Measurements from ENCODE around the gene DLGAP1.

The DLGAP1 gene

GRCh38 chr18:3581890-3582289 lies 873.2 kb downstream of the DLGAP1 start:
- in situ Hi-C loops (cut with HindIII; ENCODE audit: low sequenced_read_pairs): loop anchor here (10.0 kb wide), 1 partner anchor 127 kb away; the partner anchor contains the start of gene TGIF1

DNA sequence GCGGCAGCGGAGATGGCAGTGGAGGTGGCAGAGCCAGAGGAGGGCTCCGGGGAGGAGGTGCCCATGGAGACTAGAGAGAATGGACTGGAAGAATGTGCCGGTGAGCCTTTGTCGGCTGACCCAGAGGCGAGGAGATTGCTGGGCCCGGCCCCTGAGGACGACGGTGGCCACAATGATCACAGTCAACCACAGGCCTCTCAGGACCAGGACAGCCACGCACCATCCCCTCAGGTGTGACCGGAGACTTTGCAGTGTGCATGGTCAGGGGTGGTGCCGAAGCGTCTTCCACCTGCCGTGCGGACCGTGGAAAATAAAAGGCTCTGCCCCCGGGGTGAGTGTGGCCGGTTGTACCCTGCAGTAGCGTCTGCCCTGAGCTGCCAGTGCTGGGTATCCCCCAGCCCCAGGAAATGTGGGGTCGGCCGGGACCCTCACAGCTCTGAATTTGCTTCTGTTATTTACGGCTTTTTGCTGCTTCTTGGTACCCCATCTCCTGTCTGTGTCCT lies 874.5 kb downstream of the DLGAP1 start:
- in situ Hi-C loops (cut with HindIII; ENCODE audit: low sequenced_read_pairs): loop anchor here (10.0 kb wide), 1 partner anchor 126 kb away; the partner anchor contains the start of gene TGIF1

GRCh38 chr18:3579701-3580100 lies 875.4 kb downstream of the DLGAP1 start:
- in situ Hi-C loops (cut with HindIII; ENCODE audit: low sequenced_read_pairs): loop anchor here (10.0 kb wide), 1 partner anchor 125 kb away; the partner anchor contains the start of gene TGIF1

DNA sequence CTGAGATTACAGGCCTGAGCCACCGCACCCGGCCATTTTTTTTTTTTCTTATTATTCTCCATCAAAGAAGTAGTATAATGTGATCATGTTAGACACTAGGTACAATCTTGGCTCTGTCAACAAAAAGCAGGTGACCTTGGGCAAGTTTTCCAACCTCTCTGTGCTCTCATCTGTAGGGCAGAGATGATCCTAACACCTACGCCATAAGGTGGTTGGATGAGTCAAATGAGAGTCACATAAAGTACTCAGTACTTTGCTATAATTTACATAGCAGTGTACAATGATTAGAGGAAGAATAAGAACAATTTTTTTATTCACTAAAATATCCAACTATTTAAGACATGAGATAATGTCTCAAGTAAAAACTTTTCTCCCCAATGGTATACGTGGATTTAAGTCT lies 876.5 kb downstream of the DLGAP1 start:
- in situ Hi-C loops (cut with HindIII; ENCODE audit: low sequenced_read_pairs): no loop called here

DNA sequence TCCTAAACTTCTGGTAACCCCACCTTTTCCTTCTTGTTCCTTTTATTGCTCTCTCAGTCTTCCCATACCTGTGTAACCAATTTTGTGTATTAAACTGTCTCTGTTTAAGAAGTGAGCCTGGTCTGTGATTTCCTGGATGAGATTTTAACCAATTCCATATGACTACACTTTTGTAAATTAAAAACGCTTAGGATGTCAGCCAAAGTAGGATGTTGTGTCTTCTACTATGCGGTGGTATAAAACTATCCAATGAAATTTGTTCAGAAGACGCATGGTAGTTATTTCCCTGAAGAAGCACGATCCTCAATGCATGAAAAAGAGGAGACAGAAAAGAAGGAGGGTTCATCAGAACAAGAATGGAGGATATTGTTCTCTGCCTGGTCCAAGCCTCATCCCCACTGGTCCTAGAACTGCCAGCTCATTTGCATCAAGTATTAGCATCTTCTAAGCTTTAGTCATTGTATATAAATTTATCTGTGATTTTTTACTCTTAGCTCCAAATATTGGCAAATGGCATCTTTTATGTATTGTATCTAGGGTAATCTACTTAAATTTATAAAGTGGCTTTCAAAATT lies 877.7 kb downstream of the DLGAP1 start:
- in situ Hi-C loops (cut with HindIII; ENCODE audit: low sequenced_read_pairs): no loop called here

DNA sequence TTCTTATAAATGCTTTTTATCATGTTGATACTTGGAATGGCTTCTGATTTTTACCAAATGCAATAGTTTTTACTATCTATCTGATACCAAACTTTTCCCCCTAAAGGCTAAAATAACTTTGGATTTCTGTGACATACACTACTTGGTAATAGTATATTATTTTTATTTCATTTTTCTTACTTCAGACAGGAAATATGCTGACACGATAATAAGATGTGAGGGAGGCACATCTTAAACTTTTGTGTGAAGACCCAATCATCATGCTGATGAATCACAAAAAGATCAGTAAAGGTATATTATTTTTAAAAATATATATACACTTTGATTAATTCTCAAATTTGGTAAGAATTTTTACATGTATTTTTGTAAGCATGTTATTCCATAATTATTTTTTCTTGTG lies 882.3 kb downstream of the DLGAP1 start:
- in situ Hi-C loops (cut with HindIII; ENCODE audit: low sequenced_read_pairs): no loop called here

DNA sequence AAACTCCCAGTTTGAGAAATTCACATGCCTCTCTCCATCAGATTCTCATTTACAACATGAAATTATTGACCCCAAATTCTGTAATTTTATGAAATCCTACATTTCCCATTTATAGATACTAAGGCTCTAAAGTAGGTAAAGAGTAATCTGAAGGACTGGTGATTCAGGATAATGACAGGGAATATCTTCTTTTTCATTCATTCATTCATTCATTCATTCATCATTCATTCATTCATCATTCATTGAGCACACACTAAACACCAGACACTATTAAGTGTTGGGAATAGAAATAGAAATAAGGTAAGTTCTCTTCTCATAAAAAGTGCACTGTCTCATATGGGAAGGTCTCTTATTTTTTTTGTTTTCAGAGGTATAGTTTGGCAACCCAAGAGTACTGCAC lies 888.3 kb downstream of the DLGAP1 start:
- in situ Hi-C loops (cut with HindIII; ENCODE audit: low sequenced_read_pairs): no loop called here

GRCh38 chr18:3560755-3561154 lies 894.4 kb downstream of the DLGAP1 start:
- in situ Hi-C loops (cut with HindIII; ENCODE audit: low sequenced_read_pairs): no loop called here

DNA sequence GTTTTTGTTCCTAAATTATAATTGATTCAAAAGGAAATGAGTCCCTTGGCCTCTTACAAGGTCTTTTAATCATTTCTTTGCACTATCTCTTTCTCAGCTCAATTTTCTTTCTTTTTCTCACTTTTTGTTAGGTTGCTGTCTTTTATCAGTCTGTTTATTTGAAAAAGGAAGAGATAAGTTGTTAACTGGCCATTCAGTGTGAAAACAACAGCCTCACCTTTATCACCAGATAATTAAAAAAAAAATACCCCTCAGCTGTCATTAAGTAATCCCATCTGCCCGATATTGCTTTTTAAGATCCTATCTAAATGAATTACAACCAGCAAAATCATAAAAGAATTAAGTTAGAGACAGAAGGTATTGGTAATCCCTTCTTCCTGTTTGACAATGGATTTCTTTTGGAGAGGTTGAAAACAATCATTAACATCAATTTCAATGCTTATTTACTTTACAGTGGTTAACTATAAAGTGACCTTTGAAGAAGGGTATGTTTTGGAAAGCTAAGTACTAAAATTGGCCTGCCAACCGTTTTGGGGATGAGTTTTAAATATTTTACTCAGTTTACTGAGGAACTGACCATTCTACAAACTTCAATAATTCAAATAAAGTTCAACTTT lies 900.2 kb downstream of the DLGAP1 start:
- in situ Hi-C loops (cut with HindIII; ENCODE audit: low sequenced_read_pairs): no loop called here

- in situ Hi-C loops (cut with HindIII; ENCODE audit: low sequenced_read_pairs): no loop called here
Measured at GRCh38 chr18:3554091-3554601, 901.0 kb downstream of the DLGAP1 start.

- in situ Hi-C loops (cut with HindIII; ENCODE audit: low sequenced_read_pairs): no loop called here
Measured at GRCh38 chr18:3552305-3552704, 902.8 kb downstream of the DLGAP1 start.

DNA sequence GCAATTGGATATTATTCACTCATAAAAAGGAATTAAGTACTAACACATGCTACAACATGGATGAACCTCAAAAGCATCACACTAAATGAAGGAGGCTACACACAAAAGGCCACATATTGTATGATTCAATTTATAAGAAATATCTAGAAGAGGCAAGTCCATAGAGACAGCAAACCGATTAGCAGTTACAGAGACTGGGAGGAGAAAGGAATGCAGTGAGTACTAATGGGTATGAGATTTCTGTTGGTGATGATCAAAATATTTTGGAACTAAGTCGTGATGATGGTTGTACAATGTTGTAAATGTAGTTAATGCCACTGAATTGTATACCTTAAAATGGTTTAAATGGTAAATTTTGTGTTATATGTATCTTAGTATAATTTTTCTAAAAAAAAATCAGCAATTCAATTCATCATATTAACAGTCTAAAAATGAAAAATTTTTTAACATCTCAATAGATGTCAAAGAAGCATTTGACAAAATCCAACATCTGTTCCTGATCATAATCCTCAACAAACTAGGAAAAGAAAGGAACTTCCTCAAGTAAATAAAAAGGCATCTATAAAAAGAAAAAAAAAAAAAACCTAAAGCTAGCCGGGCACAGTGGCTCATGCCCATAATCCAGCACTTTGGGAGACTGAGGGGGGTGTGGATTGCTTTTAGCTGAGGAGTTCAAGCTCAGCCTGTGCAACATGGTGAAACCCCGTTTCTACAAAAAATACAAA lies 907.1 kb downstream of the DLGAP1 start:
- in situ Hi-C loops (cut with HindIII; ENCODE audit: low sequenced_read_pairs): no loop called here

GRCh38 chr18:3546106-3546505 lies 909.0 kb downstream of the DLGAP1 start:
- in situ Hi-C loops (cut with HindIII; ENCODE audit: low sequenced_read_pairs): no loop called here

DNA sequence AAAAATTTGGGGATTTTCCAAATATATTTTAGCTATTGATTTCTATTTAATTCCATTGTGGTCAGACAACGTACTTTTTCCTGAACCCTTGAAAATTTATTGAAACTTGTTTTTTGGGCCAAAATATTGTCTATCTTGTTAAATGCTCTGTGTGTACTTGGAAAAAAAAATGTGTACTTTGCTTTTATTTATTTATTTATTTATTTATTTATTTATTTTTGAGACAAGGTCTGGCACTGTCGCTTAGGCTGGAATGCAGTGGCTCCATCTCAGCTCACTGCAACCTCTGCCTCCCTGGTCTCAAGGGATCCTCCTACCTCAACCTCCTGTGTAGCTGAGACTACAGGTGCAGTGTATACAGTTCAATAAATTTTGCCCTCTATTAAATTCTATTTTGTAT lies 910.6 kb downstream of the DLGAP1 start:
- in situ Hi-C loops (cut with HindIII; ENCODE audit: low sequenced_read_pairs): no loop called here

DNA sequence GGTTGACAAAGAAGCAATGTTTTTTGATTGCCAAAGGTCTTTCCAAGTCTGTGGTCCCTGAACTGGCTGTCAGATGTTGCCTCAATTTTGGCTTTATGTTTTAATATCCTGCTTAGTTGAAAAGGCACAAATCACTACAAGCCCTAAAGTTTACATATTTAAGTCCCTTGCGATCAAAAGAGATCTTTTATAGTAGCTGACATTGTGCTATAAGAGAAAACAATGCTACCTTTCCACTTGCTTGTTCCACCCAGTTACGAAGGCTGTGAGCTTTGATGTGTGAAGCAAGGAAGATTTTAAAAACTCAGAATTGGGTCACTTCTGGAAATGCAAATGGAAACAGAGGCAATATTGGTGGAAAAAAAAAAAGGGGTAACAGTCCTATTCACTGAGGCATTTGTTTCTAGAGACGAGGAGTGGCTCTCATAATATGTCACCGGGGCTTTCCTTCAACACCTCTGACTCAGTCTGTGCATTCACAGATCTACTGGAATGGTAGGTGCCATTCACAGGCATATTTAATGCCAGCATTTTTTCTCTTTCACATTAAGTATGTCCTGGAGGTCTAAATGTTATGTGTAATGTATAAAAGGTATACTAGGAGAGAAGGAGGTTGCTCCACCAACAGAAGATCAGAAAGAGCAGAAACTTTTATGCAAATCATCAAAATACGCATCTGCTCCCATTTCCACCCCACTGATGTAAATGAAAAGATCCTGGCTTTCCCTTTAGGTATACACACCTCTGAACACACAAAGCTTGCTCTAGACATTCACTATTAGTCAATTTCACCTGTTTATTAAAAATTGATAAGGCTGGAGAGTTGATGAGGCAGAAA lies 913.3 kb downstream of the DLGAP1 start:
- in situ Hi-C loops (cut with HindIII; ENCODE audit: low sequenced_read_pairs): no loop called here

DNA sequence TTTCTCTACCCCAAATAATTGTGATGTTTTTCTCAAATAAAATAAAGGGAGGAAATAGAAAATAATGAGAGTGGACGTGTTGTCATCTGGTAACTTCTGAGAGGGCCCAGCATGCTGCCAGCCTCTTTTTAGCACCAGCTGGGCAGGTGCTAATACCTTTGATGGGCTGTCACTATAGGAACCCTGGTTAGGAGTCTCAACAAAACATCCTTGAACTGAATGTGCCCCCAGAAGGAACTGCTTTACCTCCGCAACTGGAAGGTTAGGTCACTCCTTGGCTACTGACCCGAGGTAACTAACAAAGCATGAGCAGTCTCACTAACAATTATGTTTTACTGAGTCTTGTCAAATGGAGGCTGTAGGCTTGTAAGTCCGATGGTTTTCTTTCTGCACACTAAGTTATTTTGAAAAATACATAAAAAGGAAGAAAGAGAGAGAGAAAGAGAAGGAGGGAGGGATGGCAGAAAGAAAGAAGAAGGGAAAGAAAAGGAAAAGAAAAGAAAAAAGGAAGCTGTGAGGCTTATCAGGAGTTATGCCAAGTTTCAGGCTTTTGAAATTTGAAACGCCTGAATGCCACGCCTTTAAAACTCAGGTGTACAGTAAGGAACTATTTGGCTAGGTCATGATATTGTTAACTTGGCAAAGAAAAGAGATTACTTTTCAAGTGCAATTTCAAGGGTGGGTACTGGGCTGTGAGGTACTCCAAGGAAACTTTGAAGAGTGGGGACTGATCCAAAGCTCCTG lies 914.1 kb downstream of the DLGAP1 start:
- in situ Hi-C loops (cut with HindIII; ENCODE audit: low sequenced_read_pairs): no loop called here

DNA sequence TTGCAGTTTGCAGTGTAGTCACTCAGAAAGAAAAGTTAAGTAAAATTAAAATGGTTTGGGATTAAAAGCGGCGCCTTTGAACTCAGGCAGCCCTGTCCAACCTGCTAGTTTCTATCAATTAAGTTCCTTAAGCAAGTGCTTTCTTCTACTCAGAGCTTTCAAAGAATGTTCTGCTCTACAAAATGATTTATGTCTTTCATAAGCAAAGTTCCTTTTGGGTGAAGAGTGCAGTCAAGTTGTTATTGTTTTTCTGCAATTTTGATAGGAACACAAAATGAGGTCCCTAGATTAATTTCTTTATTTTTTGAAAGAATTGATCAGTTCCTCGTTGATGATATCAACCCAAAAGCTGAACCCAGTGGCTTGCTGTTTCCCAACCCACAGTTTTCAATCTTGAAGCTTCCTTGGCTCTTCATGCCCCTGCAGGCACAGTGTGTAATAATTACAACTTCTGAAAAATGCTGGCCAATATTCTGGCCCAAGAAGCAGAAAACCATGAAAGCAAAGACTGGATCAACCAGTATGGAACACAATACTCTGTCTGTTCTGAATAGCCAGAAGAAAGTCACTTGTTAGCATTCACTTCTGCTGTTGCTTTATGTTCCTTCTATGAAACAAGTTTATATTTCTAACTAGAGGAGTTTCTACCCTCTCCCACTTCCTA lies 916.0 kb downstream of the DLGAP1 start:
- in situ Hi-C loops (cut with HindIII; ENCODE audit: low sequenced_read_pairs): no loop called here

DNA sequence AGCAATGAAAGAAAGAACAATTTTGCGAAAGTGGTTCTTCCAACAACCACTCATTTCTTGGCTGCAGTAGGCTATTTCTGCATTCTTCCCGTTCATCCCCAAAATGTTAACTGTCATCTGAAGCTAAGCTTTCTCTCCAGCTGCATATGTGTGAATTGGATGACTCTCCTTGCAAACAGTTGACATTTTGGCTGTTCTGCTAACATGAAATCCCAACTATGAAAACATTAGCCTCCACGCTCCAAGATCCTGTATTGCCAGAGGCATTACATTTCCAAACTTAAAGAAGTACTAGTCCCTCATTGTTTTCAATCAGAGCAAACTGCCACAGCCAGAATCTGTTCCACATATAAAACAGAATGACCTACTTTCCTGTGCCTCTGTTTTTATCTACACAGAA lies 916.7 kb downstream of the DLGAP1 start:
- in situ Hi-C loops (cut with HindIII; ENCODE audit: low sequenced_read_pairs): no loop called here

- in situ Hi-C loops (cut with HindIII; ENCODE audit: low sequenced_read_pairs): no loop called here
Measured at GRCh38 chr18:3530807-3531206, 924.3 kb downstream of the DLGAP1 start.

- in situ Hi-C loops (cut with HindIII; ENCODE audit: low sequenced_read_pairs): no loop called here
Measured at GRCh38 chr18:3529601-3530000, 925.5 kb downstream of the DLGAP1 start.

Measured in DLD1 (cell line).